ENCODE data around the gene BOC.

Gene BOC

DNA sequence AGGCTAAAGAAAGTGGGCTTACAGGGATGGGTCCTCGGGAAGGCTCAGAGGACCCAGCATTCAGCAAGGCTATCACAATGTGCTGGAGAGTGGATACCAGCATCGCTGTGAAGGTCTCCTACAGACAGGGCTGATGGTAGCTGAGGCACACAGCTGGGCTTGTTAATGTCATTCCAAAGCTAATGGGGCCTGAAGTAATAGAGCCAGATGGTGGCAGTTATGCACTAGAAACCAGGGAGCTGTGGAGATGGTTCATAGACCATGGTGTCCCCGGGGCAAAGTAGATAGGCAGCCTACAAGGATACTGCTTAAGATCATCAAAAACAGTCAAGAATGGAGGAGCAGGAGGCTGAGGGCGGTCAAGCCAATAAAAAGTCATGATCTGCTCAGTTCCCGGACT is 24.8 kb upstream of the BOC start:
- DNase-seq = peak; percentile 14

DNA sequence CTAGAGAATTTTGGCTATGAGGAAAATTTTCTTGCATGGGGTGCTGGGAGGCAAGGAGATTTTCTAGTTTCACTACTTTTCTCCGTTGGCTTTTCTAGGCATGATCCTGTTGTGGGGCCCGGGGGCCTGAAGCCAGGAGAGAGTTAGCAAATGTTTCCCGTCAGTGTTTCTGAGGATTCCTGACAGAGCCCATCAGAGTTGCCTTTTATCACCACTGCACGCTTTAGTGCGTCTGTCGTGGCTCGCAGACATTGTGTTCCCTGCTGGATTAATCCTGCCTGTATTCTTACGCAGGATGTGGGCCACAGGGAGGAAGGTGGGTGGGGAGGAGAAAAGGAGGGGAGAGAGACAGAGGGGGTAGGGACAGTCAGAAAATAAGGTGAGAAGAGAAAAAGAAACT is 18.1 kb upstream of the BOC start:
- no peak for DNase-seq

DNA sequence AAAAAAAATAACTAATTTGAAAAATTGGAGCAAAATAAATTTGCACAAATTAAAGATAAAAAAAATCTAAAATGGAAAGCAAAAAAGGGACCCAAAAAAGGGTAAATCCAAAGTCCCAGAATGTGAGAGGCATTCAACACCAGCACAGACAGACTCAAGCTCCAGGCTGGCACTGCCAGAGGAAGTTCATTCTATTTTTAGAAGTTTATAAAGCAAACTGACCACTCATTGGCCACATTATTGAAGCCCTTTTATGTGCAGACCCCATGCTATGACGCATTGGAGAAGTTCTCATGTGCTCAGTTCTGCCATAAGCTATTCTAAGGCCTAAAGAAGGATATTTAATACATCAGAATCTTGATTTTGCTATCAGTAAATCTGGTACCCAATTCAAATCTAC is 17.6 kb upstream of the BOC start:
- no peak for DNase-seq

DNA sequence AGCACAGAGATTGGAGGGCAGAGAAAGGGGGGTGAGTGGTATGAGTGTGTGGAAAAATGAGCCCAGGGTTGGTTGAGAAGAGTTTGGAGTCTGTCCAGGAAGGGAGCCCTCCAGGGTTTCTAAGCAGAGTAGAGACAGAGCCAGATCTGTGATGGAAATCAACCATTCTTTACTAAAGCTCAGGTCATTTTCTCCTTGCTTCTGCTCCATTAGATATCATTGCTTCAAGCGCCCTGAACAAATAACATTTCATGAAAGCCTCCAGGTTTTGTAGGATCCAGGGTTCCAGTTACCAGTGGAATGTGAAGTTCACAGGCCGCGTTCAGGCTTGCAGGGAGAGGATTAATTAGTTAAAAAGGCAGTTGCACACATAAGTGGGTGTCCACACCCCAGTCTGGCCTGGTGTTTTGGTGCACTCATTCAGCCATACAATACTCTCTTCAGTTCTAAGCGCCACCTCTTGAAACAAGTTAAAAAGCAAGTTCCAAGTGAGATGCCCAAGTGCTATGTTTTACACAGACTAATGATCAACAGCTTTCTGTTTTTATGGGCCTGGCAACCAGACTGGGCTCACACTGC is 16.4 kb upstream of the BOC start:
- DNase-seq = no peak

DNA sequence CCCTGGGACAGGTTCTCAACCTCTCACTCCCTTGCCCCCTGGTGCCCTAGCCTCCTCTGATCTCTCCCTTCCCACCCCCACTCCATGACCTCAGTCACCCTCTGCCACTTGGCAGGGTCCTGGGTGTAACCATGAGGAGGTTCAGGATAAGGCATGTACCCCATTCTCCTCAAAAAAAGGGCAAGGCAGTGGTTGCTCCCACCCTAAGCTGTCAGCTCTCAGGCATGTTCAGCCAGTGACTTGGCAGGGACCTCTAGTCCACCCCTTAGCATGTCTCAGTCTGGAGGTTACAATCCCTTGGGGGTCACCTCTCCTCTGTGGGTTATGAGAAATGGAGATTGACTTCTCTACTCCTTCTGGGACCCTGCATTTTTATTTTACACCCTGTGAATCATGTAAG is 11.0 kb upstream of the BOC start:
- DNase-seq = no peak

DNA sequence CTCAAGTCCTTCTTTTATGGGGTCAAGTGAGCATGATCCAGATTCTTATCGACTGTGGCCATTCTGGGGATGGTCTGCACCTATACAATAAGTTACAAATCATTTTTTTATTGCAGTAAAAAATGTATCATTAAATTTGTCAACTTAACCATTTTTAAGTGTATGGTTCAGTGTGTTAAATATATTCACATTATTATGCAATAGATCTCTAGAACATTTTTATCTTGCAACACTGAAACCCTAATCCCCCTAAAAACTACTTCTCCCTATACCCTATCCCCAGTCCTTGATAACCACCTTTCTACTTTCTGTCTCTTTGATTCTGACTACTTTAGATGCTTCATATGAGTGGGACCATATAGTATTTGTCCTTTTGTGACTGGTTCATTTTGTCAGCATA is 10.4 kb upstream of the BOC start:
- no peak for DNase-seq

DNA sequence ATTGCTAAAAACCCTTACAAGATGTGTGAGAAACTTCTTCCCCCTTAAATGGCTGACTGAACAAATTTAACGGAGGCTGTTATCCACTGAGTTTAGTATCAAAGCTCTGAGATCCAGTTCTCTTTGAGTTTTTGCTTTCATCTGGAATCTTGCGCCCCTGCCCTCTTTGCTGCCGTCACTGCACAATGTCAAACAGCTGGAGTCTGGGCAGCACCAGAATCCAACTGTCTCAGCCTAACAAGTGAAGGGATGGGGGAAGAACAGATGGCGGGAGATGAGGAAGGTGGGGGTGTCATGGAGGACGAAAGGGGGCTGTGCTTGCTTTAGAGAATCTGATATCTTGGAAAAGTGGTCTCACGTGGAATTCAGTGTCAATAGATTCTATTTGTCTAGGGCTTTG is 7.0 kb upstream of the BOC start:
- DNase-seq = peak; percentile 16

DNA sequence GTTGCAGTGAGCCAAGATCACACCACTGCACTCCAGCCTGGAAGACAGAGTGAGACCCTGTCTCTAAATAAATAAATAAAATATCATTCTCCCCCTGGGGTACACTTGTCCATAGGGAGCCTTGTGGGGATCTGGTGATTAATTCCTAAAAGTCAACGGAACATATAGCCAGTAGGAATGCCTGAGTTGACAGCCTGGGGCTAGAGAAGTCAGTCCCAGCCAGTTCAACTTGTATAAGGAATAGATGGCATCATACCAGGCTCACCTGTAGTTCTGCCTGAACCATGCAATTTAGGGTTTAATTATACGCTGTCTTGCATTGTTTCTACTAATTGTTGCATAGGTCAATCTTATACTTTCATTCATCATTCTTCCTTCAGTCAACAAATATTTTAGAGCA is 5.9 kb upstream of the BOC start:
- no peak for DNase-seq

DNA sequence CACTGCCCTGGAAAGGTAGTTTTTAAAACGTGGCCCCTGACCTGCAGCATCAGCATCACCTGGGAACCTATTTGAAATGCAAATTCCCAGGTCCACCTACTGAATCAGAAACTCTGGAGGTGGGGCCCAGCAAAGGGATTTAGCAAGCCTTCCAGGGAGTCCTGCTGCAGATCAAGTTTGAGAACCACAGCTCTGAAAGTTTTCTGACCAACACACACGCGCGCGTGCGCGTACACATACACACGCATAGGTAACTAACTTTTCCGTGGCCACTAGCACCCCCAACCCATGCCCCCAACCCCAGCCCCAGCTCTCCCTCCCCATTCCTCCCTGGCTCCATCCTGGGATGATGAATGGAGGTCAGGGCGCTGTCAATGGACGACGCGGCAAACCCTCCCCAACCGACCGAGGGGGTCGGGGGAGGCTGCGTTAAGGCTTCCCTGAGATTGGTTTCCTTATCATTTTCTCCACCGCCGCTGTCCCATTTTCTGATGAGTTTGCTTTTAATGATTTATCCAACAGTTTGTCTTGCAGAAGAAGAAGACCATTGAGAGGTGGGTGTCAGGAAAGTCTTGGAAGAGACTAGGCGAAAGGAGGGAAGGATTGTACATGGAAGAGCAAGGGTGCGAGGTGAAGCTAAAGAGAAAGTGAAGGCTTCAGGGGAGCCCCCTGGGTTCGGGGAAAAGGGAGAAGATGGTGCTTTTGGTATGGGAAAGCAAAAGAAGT is 590 bp upstream of the BOC start:
- DNase-seq = no peak

DNA sequence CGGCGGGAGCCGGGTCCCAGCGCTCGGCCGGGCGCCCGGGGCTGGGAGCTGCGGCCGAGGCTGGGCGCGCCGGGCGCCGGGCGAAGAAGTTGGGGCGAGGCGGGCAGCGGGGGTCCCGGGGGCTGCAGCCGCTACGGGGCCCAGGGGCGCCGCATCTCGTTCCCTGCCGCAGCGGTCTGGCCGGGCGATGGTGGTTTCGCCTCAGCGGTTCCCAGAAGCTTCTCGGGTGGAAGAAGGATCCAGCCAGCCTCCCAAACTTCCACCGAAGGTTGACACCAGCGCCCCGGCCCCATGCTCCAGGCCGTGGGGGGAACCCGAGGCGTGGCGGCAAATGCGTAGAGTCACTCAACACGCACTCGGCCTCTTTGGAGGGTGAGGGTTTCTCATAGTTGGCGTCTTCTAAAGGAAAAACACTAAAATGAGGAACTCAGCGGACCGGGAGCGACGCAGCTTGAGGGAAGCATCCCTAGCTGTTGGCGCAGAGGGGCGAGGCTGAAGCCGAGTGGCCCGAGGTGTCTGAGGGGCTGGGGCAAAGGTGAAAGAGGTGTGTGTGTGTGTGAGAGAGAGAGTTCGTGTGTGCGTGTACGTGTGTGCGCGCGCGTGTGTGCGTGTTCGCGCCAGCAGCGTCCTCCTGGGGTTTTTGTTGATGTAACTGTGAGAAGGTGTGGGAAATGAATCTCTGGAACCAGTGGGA is 940 bp downstream of the BOC start:
- peak; percentile 41 for DNase-seq

DNA sequence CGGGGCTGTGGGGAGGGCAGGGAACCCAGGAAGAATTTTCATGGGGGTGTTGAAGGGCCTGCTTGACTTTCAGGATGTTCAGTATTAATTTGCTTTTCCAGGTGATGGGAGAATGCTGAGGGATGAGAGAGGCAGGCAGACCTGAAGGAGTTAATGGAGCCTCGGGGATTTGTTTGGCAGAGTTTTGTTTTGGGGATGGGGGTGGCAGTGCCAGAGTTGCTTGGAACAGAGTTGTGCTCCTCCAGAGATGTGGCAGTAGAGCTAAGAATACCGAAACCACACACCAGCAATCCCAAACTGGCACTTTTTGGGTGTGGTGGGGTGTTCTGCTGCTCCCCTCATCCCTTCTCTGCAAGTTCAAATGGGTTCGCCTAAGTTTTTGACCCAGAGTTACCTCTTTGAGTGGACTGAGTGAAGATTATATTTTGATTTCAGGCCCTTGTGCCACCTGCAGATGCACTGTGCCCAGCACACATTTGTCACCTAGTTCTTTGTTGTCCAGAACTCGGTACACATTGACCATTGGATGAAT is 1.6 kb downstream of the BOC start:
- no peak for DNase-seq

DNA sequence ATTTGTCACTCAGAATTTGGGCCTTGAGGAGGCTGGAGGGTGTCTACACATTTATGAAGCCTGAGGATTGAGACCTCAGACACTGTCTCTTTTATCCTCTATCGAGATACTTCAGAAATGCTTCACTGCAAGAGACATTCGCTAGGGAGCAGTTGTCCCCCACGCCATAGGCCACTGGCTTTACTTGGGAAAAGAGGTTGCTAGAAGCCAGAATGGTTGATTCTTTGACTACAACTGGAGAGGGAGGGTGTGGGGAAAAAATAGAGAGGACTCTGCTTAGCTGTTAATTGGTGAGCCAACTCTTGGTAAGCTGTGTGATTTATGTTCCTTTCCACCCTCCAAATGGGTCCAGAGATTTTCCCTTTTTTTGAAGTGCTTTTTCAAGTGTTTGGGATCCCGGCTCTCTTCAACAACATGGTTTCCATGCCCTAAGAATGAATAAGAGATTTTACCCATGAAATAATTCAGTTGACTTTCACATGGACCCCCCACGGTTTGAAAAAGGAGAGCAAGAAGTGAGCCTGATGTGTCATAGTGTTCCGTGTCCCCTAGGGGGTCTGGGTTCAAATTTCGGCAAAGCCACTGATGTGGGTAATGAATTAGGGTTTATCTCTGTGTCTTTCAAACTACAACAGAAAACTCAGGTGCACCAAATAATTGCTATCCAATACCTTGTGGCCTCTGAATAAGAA is 2.7 kb downstream of the BOC start:
- DNase-seq = no peak

DNA sequence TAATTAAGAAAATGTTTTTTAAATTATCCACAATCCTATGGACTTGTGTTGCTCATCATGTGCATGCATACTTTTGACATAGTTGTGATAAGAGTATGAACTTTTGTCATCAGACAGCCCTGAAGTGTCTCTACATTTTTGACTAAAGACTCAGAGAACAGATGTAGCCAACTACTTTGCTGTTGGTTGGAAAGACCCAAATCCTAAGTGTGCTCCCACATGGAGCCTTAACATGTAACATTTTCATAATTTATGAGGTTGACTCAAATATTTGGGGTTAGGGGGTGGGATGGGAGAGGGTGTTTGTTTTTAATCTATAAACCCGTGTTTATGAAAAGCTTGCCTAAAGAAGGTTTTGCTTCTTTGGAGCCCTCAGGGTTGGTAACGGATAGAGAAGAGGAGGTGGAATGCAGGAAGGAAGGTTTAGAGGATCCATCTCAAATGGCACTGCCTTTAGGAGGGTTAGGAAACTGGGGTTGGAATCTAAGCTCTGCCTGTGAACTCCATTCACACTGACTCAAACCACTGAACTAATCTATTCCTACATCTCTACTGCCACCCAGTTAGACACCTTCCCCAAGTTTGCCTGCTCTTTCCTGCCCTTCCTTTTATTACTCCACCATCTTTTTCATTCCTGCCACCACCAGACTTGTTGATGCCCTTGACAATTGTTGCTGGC is 3.7 kb downstream of the BOC start:
- DNase-seq = no peak

DNA sequence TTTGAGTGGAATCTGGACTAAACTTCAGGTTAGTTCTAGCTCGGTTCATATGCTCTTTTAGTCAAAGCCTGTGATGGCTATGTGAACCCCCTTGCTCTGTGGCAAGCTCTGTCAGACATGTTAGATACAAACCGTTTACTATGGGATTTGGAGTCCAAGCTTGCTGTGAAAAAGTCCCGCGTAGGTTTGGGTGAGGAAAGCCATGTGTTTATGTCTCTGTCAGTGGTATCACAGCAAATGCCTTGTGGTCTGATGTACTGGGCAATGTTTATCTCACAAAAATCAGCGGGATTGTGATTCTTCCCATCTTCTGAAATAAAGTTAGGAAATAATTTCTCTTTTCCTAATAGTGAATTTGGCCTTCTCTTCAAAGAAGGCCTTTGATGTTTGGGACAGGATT is 5.0 kb downstream of the BOC start:
- DNase-seq = no peak

DNA sequence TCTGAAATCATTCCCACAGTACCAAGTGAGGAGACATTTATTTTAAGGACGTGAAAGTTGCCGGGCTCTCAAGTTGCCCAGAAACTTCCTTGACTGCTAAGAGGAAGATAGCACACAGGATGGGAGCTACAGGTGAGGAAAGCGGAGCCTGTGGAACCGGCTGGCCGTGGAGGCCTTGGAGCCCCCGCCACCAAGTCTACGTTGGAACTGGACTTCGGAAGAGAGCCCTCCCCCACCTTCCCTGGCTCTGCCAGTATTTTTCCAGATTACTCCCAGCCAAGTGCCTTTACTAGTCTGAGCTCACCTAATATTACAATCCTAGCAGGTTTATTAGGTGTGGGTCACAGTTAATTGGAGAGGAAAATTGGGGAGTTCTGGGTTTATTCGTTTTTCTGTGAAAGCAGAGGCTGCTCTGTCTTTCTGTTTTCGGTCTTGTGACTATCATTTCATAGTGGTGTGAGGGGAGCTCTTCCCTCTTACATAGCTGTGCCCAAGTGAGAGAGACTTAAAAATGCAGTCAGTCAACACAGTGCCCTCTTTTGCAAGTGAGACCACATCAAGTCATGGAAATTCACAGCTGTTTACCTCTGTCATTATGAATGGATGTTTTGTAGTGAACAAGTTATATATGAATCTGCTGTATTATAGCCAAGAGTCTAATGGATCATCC is 6.8 kb downstream of the BOC start:
- DNase-seq = no peak

DNA sequence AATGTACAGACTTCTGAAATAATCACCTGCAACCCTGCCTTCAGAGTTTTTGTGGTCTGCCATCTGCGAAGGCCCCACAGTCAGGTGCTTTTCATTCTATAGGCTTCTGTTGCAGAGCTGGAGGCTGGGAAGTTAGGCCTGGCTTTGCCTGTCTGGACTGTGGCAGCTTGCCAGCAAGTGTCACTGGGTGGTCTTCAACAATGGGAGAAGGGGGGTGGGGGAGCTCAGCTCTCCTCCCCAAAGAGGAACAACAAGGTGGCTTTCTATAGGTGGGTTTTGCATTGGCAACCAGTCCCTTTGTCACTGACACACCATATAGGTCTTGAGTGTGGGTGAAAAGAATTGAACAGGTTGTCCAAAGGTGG is 7.3 kb downstream of the BOC start:
- no peak for DNase-seq

DNA sequence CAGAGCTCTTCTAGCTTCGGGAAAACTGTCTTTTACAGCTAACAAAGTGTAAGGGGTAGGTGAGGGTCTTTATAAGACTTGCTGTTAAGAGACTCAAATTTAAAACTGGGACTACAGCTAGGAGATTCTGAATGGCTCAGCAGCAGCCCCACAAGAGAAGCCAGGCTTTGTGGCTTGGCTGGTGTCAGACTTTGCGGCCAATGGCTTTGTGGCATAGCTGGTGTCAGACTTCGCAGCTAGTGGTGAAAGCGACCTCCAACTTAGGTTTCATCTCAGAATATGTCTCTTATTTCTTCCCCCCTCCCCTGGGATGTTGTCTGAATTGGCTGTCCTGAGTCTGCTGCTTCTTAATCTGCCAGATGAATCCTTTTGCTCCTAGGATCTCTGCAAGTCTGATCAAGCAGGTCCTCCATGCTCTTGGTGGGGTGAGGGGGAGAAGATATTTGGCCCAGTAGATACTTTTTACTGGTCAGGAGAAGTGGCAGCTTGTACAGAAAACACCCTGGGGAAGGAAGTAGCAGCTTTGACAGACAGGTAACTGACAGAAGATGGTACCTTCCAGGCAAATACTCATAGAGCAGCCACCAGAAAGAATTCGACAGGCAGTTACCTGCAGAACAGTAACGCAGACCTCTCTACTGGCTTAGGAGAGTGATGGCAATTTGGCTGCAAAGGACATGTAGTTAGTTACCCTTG is 8.4 kb downstream of the BOC start:
- DNase-seq = no peak

DNA sequence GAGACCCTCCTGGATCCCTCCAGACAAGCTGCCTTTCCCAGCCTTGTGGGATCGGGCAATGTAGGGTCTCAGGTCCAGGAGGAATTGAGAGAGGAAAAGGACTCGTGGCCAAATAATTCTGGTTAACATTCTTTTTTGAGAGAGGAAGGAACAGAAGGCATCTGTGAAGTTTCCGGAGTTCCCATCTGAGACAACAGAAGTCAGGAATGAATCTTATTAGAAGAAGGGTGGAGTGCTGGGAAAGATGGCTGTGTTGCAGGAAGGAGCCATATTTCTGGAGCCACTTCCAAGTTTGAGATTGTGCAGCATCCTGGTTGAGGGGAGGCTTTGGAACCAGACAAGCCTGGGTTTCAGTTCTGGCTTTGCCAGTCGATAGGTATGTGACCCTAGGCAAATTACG is 9.4 kb downstream of the BOC start:
- DNase-seq = no peak

DNA sequence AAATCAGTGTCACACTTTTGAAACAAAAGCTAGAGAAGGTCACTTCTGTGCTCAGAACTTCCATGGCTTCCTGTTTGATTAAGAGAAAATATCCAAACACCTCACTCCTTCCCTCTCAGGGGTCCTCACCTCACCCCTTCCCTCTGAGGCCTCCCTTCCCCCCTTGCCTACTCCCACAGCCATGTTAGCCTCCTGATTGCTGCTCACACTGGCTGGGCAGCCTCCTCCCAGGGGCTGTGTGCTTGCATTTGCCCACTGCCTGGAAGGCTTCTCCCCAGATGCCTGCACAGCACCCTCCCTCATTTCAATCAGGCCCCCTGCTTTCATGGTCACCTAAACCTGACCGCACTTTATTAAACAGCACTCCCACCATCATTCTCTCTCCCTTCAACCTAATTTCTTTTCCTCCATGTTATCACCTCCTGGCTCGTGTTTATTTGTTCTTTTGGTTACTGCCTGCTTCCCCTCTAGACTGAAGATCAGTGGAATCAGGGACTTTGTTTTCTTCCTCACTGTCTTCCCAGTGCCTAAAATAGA is 10.4 kb downstream of the BOC start:
- no peak for DNase-seq

DNA sequence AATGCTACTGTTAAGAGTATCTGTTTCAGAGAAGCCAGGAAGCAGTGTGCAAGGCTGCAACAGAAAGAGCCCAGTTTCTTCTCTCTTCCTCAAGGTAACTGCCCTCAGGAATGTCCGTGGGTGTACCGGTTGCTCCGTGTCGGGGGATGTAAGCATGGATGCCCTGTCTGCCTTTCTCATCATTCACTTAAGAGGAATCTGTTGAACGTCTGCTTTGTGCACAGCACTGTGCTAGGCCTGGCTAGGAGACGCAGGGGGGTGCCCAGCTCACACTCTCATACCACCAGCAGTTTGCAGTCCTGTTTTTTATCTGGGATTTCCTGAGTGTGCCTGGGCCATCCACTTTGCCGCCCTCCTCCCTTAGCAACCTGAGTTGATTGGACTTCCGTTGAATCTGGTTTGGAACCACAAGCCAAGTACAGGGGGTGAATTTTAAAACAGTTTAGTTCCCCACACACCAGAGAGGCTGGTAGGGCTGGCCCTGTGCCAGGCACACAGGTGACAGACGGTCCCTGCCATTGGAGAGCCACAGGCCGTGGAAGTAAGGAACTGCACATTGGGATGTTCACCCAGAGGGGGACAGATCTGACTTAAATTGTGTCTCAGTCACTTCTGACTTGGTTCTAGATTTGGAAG is 11.2 kb downstream of the BOC start:
- peak; percentile 78 for DNase-seq
